COLO829 (cell line): ENCODE data around the gene TMEM178B.
"Not testable (repeated sequence)": the region's sequence is repeated elsewhere in the genome, so short reads cannot be mapped to it uniquely, and the experiment has no call there.

Experiments
- DNase-seq: peaks from one replicate; pipeline ENCODE4 v3.0.0; 2012; ENCODE audit warnings: low spot score

TMEM178B gene

DNA sequence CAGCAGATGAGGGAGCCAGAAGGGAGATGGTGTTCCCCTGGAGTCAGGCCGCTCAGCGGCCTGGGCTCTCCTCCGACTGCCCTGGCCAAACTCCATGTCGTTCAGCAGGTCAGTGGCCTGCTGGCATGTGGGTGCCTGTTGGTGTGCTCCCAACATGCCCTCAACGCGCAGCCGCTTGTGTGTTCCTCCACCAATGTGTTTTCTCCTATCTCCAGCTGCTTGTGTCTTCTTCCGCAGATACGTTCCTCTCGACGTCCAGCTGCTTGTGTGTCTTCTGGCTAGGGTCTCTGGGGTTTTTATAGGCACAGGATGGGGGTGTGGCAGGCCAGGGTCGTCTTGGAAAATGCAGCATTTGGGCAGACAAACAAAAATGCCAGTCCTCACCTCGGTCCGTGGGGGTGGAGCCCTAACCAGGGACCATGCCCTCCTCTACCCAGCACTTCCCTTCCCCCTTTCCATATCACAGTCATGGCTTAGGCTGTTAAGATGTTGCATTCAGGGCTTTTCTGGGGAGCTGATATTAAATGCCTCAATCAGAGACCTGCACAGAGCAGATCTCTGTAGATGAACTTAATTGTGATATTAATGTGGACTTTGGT lies 111.6 kb downstream of the TMEM178B start:
- no peak for DNase-seq

DNA sequence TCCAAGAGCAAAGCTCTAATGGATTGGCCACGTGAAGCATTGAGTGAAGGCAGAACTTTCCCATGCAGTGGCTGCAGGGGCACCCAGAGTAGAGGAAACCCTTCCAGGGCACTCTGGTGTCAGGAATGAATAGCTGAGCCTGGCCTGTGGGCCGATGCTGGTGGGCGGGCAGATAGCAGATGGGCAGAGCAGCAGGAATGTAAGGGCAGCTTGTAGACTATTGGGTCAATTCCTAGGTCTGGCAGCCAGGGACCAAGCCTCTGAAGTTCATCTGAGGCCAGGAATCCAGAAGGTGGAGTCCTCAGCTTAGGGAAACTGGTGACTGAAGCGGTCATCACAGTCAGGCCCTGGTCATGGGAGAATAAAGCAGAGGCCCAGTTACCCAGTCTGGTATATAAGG lies 115.4 kb downstream of the TMEM178B start:
- no peak for DNase-seq

DNA sequence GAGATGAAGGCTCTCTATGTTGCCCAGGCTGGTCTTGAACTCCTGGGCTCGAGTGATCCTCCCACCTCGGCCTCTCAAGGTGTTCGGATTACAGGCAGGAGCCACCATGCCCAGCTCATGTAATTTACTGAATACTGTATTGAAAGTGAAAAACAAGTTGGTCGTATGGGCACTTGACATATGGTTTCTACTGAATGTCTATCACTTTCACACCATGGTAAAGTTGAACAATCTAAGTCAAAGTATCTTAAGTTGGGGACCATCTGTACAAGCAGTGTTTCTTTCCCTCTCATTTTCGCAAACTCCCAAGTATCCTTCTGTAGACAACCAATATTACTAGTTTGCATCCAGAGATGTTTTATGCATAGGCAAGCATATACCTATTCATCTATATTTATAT lies 116.6 kb downstream of the TMEM178B start:
- DNase-seq, result no peak

DNA sequence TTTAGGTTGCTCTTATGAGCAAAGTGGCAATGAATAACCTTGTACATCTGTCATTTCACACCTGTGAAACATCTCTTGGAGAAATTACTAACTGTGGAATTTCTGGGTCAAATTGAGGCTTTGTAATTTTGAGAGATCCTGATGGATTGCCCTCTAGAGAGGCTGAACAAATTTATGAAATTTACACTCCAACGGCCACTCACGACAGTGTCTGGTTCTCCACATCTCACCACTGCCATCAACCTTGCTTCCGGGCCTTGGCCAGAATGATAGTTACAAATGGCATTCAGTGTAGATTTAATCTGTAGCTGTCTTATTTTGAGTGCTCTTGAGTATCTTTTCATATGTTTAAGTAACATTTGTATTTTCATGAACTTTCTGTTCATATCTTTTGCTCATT lies 117.4 kb downstream of the TMEM178B start:
- DNase-seq, result no peak

DNA sequence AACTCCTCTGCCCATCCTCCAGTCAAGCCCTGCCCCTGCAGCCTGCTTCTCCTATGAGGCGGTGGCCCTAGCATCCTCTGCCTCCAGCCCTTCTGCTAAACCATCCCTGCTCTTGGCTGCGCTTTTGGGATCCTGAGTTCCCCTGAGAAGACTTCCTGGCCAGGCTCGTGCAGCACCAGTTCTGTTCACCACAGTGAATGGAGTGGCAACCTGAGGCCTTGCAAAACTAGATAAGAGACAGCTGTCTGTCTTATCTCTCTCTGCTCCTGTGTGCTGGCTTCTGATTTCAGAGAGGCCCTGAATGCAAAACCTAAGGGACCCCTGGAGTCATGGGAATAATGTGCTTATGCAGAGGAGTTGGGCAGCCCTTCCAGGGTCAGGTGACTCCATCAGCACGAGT lies 119.2 kb downstream of the TMEM178B start:
- DNase-seq, result no peak

DNA sequence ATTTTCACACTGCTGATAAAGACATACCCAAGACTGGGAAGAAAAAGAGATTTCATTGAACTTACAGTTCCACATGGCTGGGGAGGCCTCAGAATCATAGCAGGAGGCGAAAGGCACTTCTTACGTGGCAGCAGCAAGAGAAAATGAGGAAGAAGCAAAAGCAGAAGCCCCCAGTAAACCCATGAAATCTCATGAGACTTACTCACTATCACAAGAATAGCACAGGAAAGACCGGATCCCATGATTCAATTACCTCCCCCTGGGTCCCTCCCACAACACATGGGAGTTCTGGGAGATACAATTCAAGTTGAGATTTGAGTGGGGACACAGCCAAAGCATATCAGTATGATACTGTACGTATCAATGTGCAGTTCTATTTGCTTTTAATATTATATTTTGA lies 121.9 kb downstream of the TMEM178B start:
- not testable (repeated sequence) for DNase-seq

DNA sequence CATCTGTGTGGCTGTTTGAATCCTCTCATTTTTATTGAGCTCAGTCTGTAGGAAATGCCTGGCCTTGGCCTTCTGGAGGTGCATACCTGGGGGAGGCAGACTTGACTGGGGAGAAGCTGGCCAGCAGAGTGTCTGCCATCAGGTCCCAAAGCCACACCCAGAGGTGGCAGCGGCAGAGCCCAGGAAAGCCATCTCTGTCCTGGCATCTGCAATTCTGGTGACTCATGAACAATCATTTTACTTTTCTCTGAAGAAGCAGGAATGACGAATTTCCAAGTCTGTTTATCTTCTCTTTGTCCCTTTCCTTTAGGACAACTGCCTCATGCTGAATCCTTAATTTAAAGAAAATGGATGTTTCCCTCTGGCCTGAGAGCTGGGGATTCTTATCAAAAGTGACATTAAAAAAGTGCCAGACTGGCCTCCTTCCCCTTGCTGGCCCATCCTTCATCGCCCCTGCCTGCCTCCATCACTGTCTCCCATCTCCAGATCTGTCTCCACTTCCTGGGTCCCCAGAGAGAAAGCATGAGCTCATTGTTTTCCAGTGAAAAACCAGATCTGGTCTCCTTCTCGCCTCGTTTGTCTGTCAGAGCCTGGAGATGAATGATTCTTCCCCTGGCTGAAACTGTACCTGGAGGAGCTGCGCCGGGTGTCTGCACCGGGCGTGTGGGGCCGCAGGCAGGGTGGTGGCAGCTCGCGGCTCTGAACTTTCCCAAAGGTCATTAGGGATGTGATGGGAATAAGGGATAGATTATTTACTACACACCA lies 124.5 kb downstream of the TMEM178B start:
- no peak for DNase-seq

DNA sequence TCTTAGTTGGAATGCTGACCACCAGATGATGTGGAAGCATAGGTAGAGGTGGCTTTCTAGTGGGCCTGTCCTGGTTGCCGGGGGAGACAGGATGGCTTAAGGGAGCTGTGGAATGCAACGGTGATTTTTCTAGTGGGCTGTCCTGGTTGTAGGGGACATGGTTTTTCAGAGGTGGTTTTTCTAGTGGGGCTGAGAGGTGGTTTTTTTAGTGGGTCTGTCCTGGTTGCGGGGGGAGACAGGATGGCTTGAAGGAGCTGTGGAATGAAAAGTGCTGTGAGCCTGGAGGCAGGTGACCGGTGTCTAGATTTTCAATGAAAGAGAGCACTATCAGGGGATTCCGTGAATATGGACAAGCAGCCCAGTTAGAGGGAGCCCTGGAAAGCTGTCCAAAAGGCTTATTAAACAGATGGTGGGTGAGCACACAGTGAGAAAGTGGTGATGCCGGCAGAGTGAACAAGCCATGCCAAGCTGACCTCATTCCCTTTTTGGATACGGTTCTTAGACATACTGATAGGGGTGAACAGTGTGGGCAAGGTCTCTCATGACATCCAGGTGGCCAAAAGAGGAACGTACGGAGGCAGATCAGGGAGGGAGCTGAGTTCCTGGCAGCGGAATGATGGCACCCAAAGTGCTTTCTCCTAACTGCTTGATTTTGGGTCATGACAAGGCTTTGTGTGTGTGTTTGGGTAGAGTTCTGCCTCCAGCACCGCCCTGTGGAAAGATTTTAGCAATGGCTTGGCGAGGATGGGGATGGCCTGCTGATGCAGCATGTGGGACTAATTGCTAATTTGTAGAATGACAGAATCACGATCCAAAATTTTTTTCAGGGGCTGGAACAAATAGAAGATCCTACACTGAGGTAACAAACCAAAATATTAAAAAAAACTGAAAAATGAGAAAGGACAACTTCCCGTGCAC lies 126.6 kb downstream of the TMEM178B start:
- DNase-seq, result no peak

DNA sequence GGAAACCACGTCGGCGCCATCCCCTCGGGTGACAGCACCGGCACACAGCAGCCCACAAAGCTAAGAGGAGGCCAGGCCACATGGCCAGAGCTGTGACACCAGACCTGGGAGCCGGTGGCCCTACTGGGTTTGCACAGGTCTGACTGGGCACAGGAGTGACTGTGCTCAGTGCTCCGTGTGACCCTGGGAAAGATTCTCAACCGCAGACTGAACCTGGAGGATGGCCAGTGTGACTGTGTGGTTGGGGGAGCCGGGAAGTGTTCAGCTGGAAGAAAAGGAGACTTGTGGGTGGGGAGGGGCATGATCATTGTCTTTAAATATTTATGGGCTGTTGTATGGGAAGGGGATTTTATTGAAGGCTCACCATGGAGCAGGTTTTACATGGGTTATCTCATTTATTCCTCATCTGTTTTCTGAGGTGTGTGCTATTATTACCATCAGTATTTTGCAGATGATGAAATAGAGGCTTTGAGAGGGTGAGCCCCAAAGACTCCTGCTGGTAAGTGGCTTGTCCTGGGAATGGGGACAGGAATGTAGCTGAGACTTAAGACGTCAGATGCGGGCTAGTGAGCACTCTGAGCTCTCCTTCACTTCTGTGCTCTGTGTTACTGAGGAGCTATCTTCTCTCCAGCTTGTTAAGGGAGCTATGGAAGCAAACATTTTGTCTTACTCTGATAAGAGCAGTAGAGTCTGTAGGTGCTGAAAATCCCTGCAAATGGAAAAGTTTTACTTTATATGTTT lies 127.5 kb downstream of the TMEM178B start:
- no peak for DNase-seq

DNA sequence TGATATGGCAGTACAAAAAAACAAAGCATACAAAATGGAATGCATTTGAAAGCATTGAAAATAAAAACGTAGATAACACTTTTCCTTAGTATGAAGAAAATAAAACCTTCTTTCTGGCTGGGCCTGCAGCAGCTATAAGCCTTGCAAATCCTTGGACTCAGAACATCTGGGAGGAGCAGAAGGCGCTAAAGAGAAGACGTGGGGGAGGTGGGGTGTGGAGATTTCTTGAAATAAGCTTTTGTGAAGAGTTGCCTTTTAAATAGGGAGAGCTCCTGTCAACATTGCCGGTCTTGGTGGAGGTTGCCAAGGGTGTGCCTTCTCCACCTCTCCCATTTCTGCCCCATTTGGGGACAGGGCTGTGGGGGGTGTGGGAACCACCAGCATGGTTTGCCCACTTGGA lies 128.7 kb downstream of the TMEM178B start:
- no peak for DNase-seq

DNA sequence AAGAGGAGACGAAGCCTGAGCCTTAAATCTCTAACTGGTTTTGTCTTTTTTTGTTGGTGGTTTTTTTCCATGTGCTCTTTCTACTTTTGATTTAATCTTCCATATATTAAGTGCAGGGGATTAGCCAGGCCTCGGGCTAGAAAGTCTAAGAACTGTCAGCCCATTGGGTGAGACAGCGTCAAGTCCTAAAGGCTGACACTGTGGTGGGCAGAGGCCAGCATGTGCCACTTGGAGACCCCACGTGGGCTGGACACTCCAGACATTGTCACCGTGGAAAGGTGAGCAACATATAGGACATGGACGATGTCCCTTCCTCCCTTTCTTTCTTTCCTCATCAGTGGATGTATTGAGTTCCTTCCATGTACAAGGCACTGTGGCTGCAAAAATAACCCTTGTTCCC lies 129.3 kb downstream of the TMEM178B start:
- DNase-seq, result no peak

DNA sequence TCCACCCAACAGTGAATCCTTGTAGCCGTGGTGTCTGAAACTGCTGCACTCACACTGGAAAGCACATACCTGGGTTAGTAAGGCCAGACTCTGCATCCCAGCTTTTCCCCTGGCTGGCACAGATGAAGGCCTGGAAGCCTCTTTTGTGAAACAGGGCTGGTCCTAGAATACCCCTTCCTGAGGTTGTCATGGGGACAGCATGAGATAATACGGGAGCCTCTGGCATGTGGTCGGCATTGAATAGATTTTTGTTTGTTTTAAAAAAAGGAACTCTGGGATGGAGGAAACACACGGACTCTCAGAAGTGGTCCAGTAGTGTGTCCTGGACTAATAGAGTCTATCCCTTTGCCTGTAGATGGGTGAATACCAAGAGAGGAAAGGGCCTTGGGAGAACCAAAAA lies 129.7 kb downstream of the TMEM178B start:
- DNase-seq, result no peak

DNA sequence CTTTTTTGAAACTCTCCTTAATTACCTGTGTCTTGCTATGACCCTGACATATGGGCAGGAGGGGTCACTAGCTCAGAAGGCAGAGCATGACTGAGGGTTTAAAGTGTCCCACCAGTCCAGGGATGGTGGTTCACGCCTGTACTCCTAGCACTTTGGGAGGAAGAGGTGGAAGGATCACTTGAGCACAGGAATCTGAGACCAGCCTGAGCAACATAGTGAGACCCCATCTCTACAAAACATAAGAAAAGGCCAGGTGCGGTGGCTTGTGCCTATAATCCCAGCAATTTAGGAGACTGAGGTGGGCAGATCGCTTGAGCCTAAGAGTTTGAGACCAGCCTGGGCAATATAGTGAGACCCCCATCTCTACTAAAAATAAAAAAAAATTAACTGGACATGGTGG lies 133.8 kb downstream of the TMEM178B start:
- DNase-seq, result no peak

DNA sequence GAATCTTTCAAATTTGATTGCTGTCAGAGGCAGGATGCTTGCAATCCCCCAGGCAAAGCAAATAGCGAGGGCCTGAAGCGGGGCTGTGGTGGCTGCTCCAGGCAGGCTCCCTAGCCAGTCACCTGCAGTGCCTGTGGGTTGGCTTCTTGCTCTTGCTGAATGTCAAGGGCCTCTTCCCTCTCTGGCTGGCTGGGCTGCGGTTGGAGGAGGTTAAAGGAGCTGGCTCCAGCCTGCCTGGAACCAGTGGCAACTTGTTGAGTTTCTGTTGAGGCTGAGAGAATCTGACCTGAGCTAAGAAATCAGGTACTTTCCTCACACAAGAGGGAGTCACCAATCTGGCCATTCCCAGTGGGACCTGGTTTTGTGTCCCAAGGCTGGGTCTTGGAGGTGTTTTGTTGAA lies 134.7 kb downstream of the TMEM178B start:
- no peak for DNase-seq

DNA sequence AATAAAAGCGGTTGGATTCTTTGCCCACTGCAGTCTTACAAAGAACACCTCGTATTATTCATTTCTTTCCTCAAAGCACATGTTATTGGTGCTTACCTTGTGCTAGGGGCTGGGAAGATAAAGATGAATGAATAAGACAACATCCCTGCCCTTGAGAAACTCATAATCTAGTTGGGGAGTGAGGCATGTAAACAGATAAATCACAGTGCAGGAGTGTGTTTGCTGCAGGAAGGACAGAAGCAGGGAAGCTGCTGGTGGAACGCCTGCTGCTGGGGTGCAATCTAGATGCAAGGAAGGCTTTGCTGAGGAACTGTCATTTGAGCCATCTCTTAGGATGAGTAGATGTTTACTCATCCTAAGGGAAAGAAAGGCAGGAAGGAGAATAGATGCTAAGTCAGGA lies 135.6 kb downstream of the TMEM178B start:
- no peak for DNase-seq

DNA sequence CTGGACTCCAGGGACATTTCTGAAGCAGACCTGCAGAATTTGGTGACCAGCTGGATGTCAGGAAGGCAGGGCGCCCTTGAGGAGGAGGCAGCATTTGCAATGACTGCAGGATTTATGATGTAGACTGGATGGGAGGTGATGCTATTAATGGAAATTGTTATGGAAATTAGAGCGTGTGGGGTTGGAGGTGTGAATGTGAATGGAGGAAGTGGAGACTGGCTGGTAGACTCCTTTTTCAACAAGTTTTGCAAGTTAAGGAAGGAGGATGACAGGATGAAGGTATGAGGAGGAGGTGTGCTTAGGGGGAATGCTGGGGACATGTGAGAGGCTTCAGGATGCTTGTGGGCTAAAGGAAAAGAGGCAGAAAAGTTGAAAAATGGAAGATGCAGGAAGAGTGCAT lies 137.0 kb downstream of the TMEM178B start:
- DNase-seq, result no peak

DNA sequence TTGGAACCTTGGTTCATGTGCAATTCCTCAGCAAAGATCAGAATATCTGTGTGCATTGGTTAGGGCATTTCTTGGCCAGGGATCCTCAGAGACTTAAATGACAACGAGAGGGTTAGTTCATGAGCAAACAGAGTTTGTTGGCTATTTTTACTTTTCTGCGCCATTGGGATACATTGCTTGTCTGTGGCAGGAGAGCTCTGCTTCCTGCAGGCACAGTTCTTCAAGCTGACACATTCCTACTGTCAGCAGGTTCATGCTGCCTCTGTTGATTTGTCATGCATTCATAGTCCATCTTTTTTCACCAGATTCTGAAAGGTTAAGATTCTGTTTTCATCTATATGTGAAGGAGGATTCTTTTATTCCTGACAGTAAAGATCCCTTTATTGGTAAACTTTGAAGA lies 139.4 kb downstream of the TMEM178B start:
- DNase-seq, result no peak

DNA sequence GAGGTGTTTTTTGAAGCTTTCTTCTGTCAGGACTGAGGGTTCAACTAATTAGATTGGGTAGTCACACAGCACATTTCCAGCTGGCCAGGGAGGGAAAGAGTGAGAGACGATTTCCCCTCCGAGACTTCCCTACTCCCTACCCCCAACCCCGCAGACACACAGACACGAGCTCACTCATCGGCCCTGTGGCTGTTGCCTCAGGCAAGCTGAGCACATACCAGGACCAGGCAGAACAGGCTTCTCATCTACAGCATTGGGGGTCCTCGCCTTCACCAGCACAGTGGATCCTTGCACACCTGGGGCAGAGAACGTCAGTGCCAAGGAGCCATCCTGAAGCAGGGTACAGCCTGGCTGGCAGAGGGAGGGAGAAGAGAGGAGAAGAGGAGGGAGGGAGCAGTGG lies 144.1 kb downstream of the TMEM178B start:
- DNase-seq, result no peak

DNA sequence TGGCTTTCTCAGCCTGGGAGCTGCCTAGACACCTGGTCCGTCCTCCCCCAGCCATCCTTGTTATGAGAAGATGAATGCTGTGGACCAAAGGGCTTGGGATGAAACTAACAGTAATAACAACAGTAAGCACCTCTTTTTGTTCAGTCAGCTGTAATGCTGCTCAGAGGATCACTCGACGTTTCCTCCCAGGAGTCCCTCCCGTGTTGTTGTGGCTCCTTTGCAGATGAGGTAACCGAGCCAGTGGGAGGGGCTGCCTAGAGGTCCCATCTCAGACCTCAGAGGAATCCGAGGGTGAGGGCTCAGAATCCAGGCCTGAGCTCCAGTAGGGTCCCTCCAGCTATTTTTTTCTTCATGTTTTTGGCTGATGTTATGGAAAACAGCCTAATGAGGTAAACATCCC lies 145.1 kb downstream of the TMEM178B start:
- DNase-seq, result no peak

DNA sequence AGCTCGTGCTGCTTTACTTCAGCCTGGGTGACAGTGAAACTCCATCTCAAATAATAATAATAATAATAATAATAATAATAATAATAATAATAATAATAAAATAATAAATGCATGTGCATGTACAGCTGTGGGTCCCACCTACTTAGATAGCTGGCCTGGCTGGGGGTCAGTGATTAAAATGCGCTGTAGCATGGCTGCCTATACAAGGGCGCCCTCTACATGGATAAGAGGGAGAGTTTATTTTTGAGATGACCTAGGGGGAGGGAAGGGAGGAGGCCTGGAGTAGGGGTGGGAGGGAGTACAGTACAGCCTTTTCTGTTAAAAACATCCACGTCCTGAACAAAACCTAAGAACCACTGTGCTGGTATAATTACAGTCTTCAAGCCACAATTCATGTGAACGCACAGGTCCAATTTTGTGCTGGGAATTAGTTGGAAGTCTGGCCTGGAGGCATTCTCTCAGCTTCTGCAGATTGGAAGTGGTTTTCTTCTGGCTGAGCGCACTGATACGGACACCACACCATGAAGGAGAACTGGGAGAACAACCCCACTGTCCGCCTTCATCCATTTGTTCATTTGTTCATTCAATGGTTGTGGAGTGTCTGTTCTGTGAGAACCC lies 146.5 kb downstream of the TMEM178B start:
- DNase-seq, result peak; percentile 81

DNA sequence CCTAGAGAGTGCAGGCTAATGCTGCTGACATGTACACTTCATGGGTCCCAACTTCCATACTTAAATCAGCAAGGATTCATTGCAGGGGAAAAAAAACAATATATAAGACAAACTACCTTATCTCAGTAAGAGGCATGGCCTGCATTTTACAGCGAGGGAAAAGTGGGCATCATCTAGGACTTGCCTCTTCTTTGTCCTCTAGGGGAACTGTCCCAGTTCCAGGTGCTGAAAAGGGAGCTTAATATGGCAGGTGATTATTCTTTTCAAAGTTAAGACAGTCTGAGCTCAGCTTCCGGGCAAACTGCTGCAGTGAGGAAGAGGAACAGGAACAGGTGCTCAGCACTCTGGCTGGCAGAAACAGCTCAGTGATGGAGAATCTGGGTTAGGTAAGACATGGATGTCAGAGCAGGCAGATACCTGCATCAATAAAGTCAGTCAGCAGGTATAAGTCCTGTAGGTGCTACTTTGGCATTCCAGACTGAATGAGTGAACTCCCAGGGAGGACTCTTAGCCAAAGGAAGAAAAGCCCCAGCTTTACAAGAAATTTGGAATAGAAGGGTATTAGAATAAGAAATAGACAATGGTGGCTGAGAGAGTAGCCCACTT lies 147.2 kb downstream of the TMEM178B start:
- DNase-seq, result peak; percentile 70
